ENCODE measurements around the gene LHFPL3. TPM values are rescaled to one million over a fixed set of nuclear protein-coding genes. Genes with fewer than 3 reads are reported as not detected.
A peak's percentile ranks its signal among the peaks of the same experiment; 100 is the strongest.

Gene LHFPL3
- total and polyA plus RNA-seq, 2 donors (not counting 1 experiment from before 2014, with no cell fraction given): not detected

- no peak for DNase-seq (ENCODE audit: low read depth in 2 of 2)
- H3K36me3 ChIP-seq (ENCODE audit: control insufficient read depth, insufficient read depth, low read length): no peaks in the 10 kb centered on the region
These were observed 617.2 kb downstream of the LHFPL3 start for GRCh38 chr7:104945599-104945956.

DNA sequence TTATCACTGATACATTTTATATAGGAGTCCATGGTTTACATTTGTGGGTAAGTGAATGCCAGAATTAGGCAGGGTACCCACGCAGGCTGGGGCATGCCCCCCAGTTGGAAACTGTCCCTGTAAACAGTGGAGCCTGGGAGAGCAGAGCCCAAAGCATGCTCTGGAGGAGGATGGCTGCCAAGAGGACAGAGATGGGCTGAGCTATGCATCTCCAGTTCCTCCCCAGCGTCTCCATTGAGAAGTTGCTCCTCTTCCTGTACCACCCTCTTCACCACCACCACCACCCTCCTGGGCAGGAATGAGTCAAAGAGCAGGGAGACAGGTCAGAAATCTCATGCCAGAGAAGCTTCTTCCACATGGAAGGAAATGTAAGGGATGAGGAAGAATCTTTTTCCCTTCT is 617.9 kb downstream of the LHFPL3 start:
- Histone ChIP-seq H2AFZ (ENCODE audit: low read length) (peak overlapping the region; percentile 25), H3K36me3 (ENCODE audit: control insufficient read depth, insufficient read depth, low read length) (no peaks in the 10 kb centered on the region), H3K27ac (ENCODE audit: insufficient read depth, low read length) (peak overlapping the region; percentile 89), H3K9ac (ENCODE audit: insufficient read depth, low read length) (no peak overlapping the region), H3K9me3 (ENCODE audit: control insufficient read depth, insufficient read depth, low read depth, low read length) (no peaks in the 10 kb centered on the region), H4K20me1 (ENCODE audit: control insufficient read depth, extremely low read depth, insufficient read depth, low read length) (no peaks in the 10 kb centered on the region), H3K79me2 (ENCODE audit: control insufficient read depth, insufficient read depth, low read length) (no peaks in the 10 kb centered on the region), H3K4me3 (replicated peaks in 1 of 4; ENCODE audit: control extremely low read depth in 1 of 4, insufficient read depth in 1 of 4, low read depth in 3 of 4, low read length in 4 of 4) (no peak overlapping the region), H3K27me3 (ENCODE audit: control insufficient read depth, insufficient read depth, low read length) (no peaks in the 10 kb centered on the region), H3K4me2 (ENCODE audit: extremely low read depth, insufficient read depth, low read length) (no peak overlapping the region), H3K4me1 (ENCODE audit: control insufficient read depth, extremely low read depth, insufficient read depth, low read length) (peaks cover 10% of the 10 kb centered on the region)
- no peak for DNase-seq (ENCODE audit: low read depth in 2 of 2)
- TF ChIP-seq, protein P1, sequence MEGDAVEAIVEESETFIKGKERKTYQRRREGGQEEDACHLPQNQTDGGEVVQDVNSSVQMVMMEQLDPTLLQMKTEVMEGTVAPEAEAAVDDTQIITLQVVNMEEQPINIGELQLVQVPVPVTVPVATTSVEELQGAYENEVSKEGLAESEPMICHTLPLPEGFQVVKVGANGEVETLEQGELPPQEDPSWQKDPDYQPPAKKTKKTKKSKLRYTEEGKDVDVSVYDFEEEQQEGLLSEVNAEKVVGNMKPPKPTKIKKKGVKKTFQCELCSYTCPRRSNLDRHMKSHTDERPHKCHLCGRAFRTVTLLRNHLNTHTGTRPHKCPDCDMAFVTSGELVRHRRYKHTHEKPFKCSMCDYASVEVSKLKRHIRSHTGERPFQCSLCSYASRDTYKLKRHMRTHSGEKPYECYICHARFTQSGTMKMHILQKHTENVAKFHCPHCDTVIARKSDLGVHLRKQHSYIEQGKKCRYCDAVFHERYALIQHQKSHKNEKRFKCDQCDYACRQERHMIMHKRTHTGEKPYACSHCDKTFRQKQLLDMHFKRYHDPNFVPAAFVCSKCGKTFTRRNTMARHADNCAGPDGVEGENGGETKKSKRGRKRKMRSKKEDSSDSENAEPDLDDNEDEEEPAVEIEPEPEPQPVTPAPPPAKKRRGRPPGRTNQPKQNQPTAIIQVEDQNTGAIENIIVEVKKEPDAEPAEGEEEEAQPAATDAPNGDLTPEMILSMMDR (conservative IDR thresholded peaks at IDR 0.05 in 1 of 2, IDR thresholded peaks at IDR 0.05 in 1 of 2; ENCODE audit: low read depth in 1 of 2, low read length in 2 of 2): no peak
- TF ChIP-seq EZH2 (IDR thresholded peaks at IDR 0.05; ENCODE audit: low read length, missing control alignments): no peak

More at GRCh38 chr7:104945599-104945956, 617.2 kb downstream of the LHFPL3 start:
- Histone ChIP-seq H3K79me2 (ENCODE audit: control insufficient read depth, insufficient read depth, low read length) (no peaks in the 10 kb centered on the region), H3K27me3 (ENCODE audit: control insufficient read depth, insufficient read depth, low read length) (no peaks in the 10 kb centered on the region), H3K4me3 (replicated peaks in 1 of 4; ENCODE audit: control extremely low read depth in 1 of 4, insufficient read depth in 1 of 4, low read depth in 3 of 4, low read length in 4 of 4) (no peak overlapping the region), H3K9me3 (ENCODE audit: control insufficient read depth, insufficient read depth, low read depth, low read length) (no peaks in the 10 kb centered on the region), H4K20me1 (ENCODE audit: control insufficient read depth, extremely low read depth, insufficient read depth, low read length) (no peaks in the 10 kb centered on the region), H3K9ac (ENCODE audit: insufficient read depth, low read length) (peak overlapping the region; percentile 47), H2AFZ (ENCODE audit: low read length) (no peak overlapping the region), H3K27ac (ENCODE audit: insufficient read depth, low read length) (peak overlapping the region; percentile 89), H3K4me2 (ENCODE audit: extremely low read depth, insufficient read depth, low read length) (peak overlapping the region; percentile 18), H3K4me1 (ENCODE audit: control insufficient read depth, extremely low read depth, insufficient read depth, low read length) (peaks cover 4% of the 10 kb centered on the region)
- TF ChIP-seq EZH2 (IDR thresholded peaks at IDR 0.05; ENCODE audit: low read length, missing control alignments): no peak
- TF ChIP-seq, protein P1 (conservative IDR thresholded peaks at IDR 0.05 in 1 of 2, IDR thresholded peaks at IDR 0.05 in 1 of 2; ENCODE audit: low read depth in 1 of 2, low read length in 2 of 2): no peak

- Histone ChIP-seq H2AFZ (ENCODE audit: low read length) (no peak overlapping the region), H3K9me3 (ENCODE audit: control insufficient read depth, insufficient read depth, low read depth, low read length) (no peaks in the 10 kb centered on the region), H3K4me2 (ENCODE audit: extremely low read depth, insufficient read depth, low read length) (no peak overlapping the region), H3K4me1 (ENCODE audit: control insufficient read depth, extremely low read depth, insufficient read depth, low read length) (peaks cover 12% of the 10 kb centered on the region), H3K27ac (ENCODE audit: insufficient read depth, low read length) (no peak overlapping the region), H3K36me3 (ENCODE audit: control insufficient read depth, insufficient read depth, low read length) (no peaks in the 10 kb centered on the region), H3K9ac (ENCODE audit: insufficient read depth, low read length) (no peak overlapping the region), H4K20me1 (ENCODE audit: control insufficient read depth, extremely low read depth, insufficient read depth, low read length) (no peaks in the 10 kb centered on the region), H3K4me3 (replicated peaks in 1 of 4; ENCODE audit: control extremely low read depth in 1 of 4, insufficient read depth in 1 of 4, low read depth in 3 of 4, low read length in 4 of 4) (no peak overlapping the region), H3K27me3 (ENCODE audit: control insufficient read depth, insufficient read depth, low read length) (no peaks in the 10 kb centered on the region), H3K79me2 (ENCODE audit: control insufficient read depth, insufficient read depth, low read length) (no peaks in the 10 kb centered on the region)
- TF ChIP-seq EZH2 (IDR thresholded peaks at IDR 0.05; ENCODE audit: low read length, missing control alignments): no peak
- TF ChIP-seq, protein P1 (conservative IDR thresholded peaks at IDR 0.05 in 1 of 2, IDR thresholded peaks at IDR 0.05 in 1 of 2; ENCODE audit: low read depth in 1 of 2, low read length in 2 of 2): no peak
- DNase-seq (ENCODE audit: low read depth in 2 of 2): no peak
These were observed 621.6 kb downstream of the LHFPL3 start for GRCh38 chr7:104950006-104950405.

All from fibroblast of lung (primary cell).